Activated T-cell treated with anti-CD3 and anti-CD28 coated beads for 48 hours (primary cell): ENCODE data around the gene RFC4.

Experiments
- DNase-seq: peaks from one replicate; pipeline ENCODE4 v3.0.0-alpha.2; 2020; ENCODE audit warnings: low read depth

Gene RFC4

GRCh38 chr3:186743666-186744065 is 62.6 kb downstream of the RFC4 start:
- DNase-seq, result no peak

GRCh38 chr3:186742618-186743380 is 63.5 kb downstream of the RFC4 start:
- DNase-seq, result no peak
